ENCODE data around the gene AKIP1.

Gene AKIP1

GRCh38 chr11:8959546-8960166 lies 48.7 kb downstream of the AKIP1 start:
- TF ChIP-seq CTCF (IDR thresholded peaks at IDR 0.05; ENCODE audit: low read length) (peak; percentile 68), EZH2 (optimal IDR thresholded peaks at IDR 0.05; ENCODE audit: low read depth, low read length) (no peak), EZH2phosphoT487 (IDR thresholded peaks at IDR 0.05; ENCODE audit: low read length) (no peak)
- H3K27me3 ChIP-seq (replicated peaks; ENCODE audit: insufficient read depth, low read length) = no peaks in the 10 kb centered on the region
- H3K9me3 ChIP-seq (replicated peaks; ENCODE audit: insufficient read depth, low read length) = no peaks in the 10 kb centered on the region
- no peak overlapping the region for H3K4me3 ChIP-seq (ENCODE audit: low read length)
- no peaks in the 10 kb centered on the region for H4K20me1 ChIP-seq (ENCODE audit: insufficient read depth, low read length)
- no peak overlapping the region for H3K27ac ChIP-seq (ENCODE audit: low read length)
- DNase-seq = peak; percentile 82
- no peak overlapping the region for H3K9ac ChIP-seq (ENCODE audit: low read length)
- H3K4me1 ChIP-seq (ENCODE audit: low read length) = peaks cover 9% of the 10 kb centered on the region
- no peak overlapping the region for H3K4me2 ChIP-seq (ENCODE audit: low read depth, low read length)
- no peaks in the 10 kb centered on the region for H3K9me2 ChIP-seq (replicated peaks; ENCODE audit: insufficient read depth, low read length)
- peaks cover 3% of the 10 kb centered on the region; the same call in 1 of the 2 replicates for H3F3A ChIP-seq (ENCODE audit: insufficient read depth, low read length)
- peaks cover 70% of the 10 kb centered on the region for H3K79me2 ChIP-seq (ENCODE audit: low read length)
- no peak overlapping the region for H2AFZ ChIP-seq (ENCODE audit: low read length)
- no peaks in the 10 kb centered on the region for H3K36me3 ChIP-seq (replicated peaks; ENCODE audit: insufficient read depth, low read length)

- no peaks in the 10 kb centered on the region for H4K20me1 ChIP-seq (ENCODE audit: insufficient read depth, low read length)
- DNase-seq = no peak
- H2AFZ ChIP-seq (ENCODE audit: low read length) = no peak overlapping the region
- TF ChIP-seq CTCF (IDR thresholded peaks at IDR 0.05; ENCODE audit: low read length) (no peak), EZH2phosphoT487 (IDR thresholded peaks at IDR 0.05; ENCODE audit: low read length) (no peak), EZH2 (optimal IDR thresholded peaks at IDR 0.05; ENCODE audit: low read depth, low read length) (no peak)
- no peaks in the 10 kb centered on the region for H3K9me2 ChIP-seq (replicated peaks; ENCODE audit: insufficient read depth, low read length)
- H3K4me1 ChIP-seq (ENCODE audit: low read length) = peaks cover 9% of the 10 kb centered on the region
- H3F3A ChIP-seq (ENCODE audit: insufficient read depth, low read length) = peaks cover 5% of the 10 kb centered on the region; the same call in 1 of the 2 replicates
- peaks cover 66% of the 10 kb centered on the region for H3K79me2 ChIP-seq (ENCODE audit: low read length)
- H3K27ac ChIP-seq (ENCODE audit: low read length) = no peak overlapping the region
- H3K4me3 ChIP-seq (ENCODE audit: low read length) = no peak overlapping the region
- H3K36me3 ChIP-seq (replicated peaks; ENCODE audit: insufficient read depth, low read length) = no peaks in the 10 kb centered on the region
- H3K4me2 ChIP-seq (ENCODE audit: low read depth, low read length) = no peak overlapping the region
- no peaks in the 10 kb centered on the region for H3K9me3 ChIP-seq (replicated peaks; ENCODE audit: insufficient read depth, low read length)
- no peaks in the 10 kb centered on the region for H3K27me3 ChIP-seq (replicated peaks; ENCODE audit: insufficient read depth, low read length)
- no peak overlapping the region for H3K9ac ChIP-seq (ENCODE audit: low read length)
These were observed 50.4 kb downstream of the AKIP1 start for GRCh38 chr11:8961401-8961800.

- no peak overlapping the region for H2AFZ ChIP-seq (ENCODE audit: low read length)
- H3K27me3 ChIP-seq (replicated peaks; ENCODE audit: insufficient read depth, low read length) = no peaks in the 10 kb centered on the region
- H3K9me3 ChIP-seq (replicated peaks; ENCODE audit: insufficient read depth, low read length) = no peaks in the 10 kb centered on the region
- no peaks in the 10 kb centered on the region for H4K20me1 ChIP-seq (ENCODE audit: insufficient read depth, low read length)
- no peaks in the 10 kb centered on the region for H3K9me2 ChIP-seq (replicated peaks; ENCODE audit: insufficient read depth, low read length)
- H3K9ac ChIP-seq (ENCODE audit: low read length) = peak overlapping the region; percentile 94; the same call in 1 of the 2 replicates
- H3K4me2 ChIP-seq (ENCODE audit: low read depth, low read length) = peak overlapping the region; percentile 90
- no peak for DNase-seq
- peaks cover 5% of the 10 kb centered on the region; the same call in 1 of the 2 replicates for H3F3A ChIP-seq (ENCODE audit: insufficient read depth, low read length)
- no peak overlapping the region for H3K27ac ChIP-seq (ENCODE audit: low read length)
- TF ChIP-seq CTCF (IDR thresholded peaks at IDR 0.05; ENCODE audit: low read length) (no peak), EZH2 (optimal IDR thresholded peaks at IDR 0.05; ENCODE audit: low read depth, low read length) (no peak), EZH2phosphoT487 (IDR thresholded peaks at IDR 0.05; ENCODE audit: low read length) (no peak)
- H3K36me3 ChIP-seq (replicated peaks; ENCODE audit: insufficient read depth, low read length) = no peaks in the 10 kb centered on the region
- H3K4me3 ChIP-seq (ENCODE audit: low read length) = peak overlapping the region; percentile 89; the same call in 1 of the 2 replicates
- peaks cover 52% of the 10 kb centered on the region for H3K79me2 ChIP-seq (ENCODE audit: low read length)
- H3K4me1 ChIP-seq (ENCODE audit: low read length) = peaks cover 13% of the 10 kb centered on the region
These were observed 51.9 kb downstream of the AKIP1 start for GRCh38 chr11:8962841-8963240.

All from MM.1S (cell line).